GM13977 (cell line): ENCODE data around the gene LBHD1.

Experiments
- DNase-seq: peaks from one replicate; pipeline ENCODE4 v3.0.0; 2012; ENCODE audit warnings: low spot score
- in situ Hi-C: fragments of 300-500 bp; cut with MboI; formaldehyde crosslinking; loops from one replicate; pipeline ENCODE4 v1.12.0; 2022; ENCODE audit warnings: low sequenced_read_pairs, low pct_unique_long_range_greater_than_20kb, mixed read lengths, inconsistent platforms; ENCODE audit not compliant: unreplicated experiment
- TF ChIP-seq, protein P1 (sequence below): IDR thresholded peaks from 2 replicates; pipeline ENCODE4 v1.5.1; 2012; ENCODE audit warnings: mild to moderate bottlenecking, control low read depth; ENCODE audit not compliant: insufficient read depth; ENCODE audit errors: extremely low read depth, missing control alignments

LBHD1 gene

DNA sequence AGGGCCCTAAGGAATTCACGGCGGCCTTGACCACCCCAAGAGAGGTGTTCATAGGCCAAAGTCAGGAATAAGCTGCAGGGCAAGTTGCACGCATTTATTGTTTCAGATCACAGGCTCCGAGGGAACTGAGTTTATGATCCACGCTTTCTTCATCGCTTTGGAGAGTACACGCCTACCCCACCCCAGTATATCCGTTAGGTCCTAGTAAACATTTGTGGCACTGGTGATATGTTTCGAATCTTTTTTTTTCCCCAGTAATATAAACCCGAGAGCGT lies 26.5 kb downstream of the LBHD1 start:
- TF ChIP-seq, protein P1, sequence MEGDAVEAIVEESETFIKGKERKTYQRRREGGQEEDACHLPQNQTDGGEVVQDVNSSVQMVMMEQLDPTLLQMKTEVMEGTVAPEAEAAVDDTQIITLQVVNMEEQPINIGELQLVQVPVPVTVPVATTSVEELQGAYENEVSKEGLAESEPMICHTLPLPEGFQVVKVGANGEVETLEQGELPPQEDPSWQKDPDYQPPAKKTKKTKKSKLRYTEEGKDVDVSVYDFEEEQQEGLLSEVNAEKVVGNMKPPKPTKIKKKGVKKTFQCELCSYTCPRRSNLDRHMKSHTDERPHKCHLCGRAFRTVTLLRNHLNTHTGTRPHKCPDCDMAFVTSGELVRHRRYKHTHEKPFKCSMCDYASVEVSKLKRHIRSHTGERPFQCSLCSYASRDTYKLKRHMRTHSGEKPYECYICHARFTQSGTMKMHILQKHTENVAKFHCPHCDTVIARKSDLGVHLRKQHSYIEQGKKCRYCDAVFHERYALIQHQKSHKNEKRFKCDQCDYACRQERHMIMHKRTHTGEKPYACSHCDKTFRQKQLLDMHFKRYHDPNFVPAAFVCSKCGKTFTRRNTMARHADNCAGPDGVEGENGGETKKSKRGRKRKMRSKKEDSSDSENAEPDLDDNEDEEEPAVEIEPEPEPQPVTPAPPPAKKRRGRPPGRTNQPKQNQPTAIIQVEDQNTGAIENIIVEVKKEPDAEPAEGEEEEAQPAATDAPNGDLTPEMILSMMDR: no peak
- in situ Hi-C loops: no loop called here
- no peak for DNase-seq

DNA sequence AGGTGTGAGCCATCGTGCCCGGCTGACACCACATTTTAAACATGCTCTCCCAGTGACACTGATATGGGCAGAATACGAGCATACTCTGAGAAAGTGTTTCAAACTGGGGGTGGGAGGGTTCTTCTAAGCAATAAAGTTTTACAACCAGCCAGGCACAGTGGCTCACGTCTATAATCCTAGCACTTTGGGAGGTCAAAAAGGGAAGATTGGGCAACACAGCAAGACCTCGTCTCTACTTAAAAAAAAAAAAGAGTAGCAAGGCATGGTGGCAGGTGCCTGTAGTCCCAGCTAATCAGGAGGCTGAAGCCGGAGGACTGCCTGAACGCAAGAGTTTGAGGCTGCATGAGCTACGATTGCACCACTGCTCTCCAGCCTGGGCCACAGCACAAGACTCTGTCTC lies 27.8 kb downstream of the LBHD1 start:
- no peak for DNase-seq
- in situ Hi-C loops: no loop called here
- TF ChIP-seq, protein P1: no peak

DNA sequence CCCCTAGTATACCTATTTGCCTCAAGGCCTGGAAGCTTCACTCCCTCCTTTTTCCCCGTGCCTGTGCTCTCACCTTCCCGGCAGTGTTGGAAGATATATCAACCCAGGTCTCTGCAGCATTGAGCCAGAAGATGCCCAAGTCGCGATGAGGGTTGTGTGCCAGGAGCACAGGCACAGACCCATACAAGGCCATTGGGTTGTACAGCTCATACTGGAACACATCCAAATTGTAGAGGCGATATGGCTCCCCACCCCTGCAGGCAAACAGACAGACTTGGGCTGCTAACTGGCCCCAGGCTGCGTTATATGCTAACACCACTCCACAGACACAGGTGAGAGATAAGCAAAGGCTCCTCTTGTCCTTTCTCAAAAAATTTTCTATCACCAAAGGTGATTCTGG lies 39.6 kb downstream of the LBHD1 start:
- no peak for DNase-seq
- TF ChIP-seq, protein P1: no peak
- in situ Hi-C loops: no loop called here

DNA sequence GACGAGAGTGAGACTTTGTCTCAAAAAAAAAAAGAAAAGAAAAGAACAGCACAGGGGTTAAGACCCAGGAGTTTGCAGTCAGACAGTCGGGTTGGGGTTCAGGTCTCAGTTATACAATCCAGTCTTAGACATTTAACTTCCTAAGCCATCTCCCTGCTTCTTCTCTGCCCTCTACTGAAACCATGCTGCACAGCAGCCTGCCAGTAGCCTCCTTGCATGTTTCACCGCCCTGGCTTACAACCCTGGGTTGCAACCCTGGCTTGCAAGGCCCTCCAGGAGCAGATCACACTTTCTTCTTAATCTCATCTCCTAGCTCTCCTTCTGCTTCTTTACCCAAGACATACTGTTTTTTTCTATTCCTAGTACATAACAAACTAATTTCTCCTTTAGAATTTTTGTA lies 44.4 kb downstream of the LBHD1 start:
- no peak for DNase-seq
- in situ Hi-C loops: no loop called here

DNA sequence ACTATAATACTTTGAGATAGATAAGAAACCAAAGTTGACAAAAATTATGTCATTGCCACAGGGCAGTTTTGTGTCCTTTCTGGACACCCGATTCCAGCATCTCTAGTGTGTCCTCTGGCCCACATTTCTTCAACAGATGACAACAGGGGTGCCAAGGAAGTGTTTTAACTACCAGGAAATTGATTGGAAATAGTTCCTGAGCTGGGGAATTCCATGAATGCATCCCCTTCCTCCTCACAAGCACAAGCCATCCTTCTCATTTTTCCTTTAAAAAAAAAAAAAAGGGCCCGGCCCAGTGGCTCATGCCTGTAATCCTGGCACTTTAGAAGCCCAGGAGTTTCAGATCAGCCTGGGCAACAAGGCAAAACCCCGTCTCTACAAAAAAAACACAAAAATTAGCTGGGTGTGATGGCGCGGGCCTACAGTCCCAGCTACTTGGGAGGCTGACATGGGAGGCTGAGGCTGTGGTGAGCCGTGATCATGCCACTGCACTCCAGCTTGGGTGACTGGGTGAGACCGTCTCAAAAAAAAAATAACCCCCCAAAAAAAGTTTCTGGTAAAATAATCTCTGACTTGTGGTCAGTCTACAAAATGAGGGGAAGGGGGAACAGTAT lies 49.5 kb downstream of the LBHD1 start:
- no peak for DNase-seq
- TF ChIP-seq, protein P1: no peak
- in situ Hi-C loops: no loop called here

More for the DNA sequence above, 44.4 kb downstream of the LBHD1 start:
- TF ChIP-seq, protein P1: no peak

DNA sequence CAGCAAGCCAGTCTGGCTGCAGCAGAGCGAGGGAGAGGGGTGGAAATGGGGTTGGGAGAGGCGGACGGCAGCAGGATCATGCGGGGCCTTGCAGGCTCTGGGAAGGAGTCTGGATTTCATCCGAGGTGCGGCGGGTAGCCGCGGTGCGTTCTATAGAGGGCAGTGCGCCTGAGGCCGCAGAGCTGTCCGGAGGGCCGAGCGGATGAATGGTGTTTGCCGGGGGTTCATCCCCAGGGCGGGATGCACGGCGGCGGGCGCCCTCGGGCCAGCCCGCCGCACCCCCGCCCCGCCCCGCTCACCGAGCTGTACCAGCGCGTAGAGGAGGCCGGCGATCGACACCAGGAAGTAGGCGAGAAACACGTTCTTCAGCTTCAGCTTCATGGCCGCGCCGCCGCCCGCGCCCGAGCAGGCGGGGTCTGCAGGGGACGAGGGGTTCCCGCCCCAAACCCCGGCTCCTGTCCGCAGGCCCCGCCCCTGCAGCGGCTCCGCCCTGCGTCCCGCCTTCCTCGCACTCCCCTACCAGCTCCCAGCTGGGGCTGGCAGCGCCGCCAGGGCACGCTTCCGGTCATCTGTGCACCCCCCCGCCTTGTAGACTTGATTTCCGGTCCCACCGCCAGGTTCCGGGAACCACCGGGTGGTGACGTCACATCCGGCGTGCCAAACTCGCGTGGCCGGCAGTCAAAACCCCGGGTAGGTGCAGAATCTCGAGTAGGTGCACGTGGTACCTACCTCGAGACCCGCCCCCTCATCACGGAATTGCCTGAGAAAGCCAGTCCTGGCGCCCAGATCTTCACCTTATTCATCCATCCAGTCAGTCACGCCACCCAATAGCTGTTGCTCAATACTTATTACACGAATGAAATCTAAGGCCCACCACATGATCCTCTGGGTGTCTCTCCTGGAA lies 50.2 kb downstream of the LBHD1 start, which contains the start of gene B3GAT3:
Gene B3GAT3 (minus strand): TSS at position 420 of the 904 bp plus-strand sequence. CDS start 39 bp downstream, at position 381.
- DNase-seq: peak; percentile 99
- in situ Hi-C loops: no loop called here
- TF ChIP-seq, protein P1: no peak
